A549 (cell line): Measurements from ENCODE around the gene SIRT2. TPM values are rescaled to one million over a fixed set of nuclear protein-coding genes. Genes with fewer than 3 reads are reported as not detected.
A peak's percentile ranks its signal among the peaks of the same experiment; 100 is the strongest.
"Not testable (repeated sequence)": the region's sequence is repeated elsewhere in the genome, so short reads cannot be mapped to it uniquely, and the experiment has no call there.

Source experiments
- ATAC-seq, 2 experiments: fragments of 200-7000 bp in 1 of 2; fragments of >200 bp in 1 of 2; cut with Nextera tagmentation in 1 of 2; cut with Tn5 transposase in 1 of 2; 3 replicates each; pipeline versions ENCODE4 v1.8.0 to v1.9.1; 2018 to 2020; ENCODE audit warnings: mild to moderate bottlenecking in 1 of 2, moderate library complexity in 1 of 2
- CTCF ChIA-PET: fragments of 300-600 bp; sonication (Branson Sonifier 250); formaldehyde crosslinking; extraction: SDS; loops from one replicate; lab custom pipeline; 2021; ENCODE audit warnings: antibody characterized with exemption, inconsistent platforms; lab: Yijun Ruan, JAX
- POLR2A ChIA-PET: fragments of 350-600 bp; formaldehyde crosslinking; extraction: SDS; loops from one replicate; lab custom pipeline; 2021; ENCODE audit warnings: antibody characterized with exemption, inconsistent platforms; lab: Yijun Ruan, JAX
- DNase-seq, 2 experiments: peaks; one replicate each; pipeline versions ENCODE4 v3.0.0 to v3.0.0-alpha.2; 2011 to 2016; ENCODE audit warnings: low read depth in 1 of 2, low spot score in 1 of 2
- FAIRE-seq: peaks from 2 replicates; lab custom pipeline; 2011; peaks lifted over from hg19 to GRCh38; lab: Jason Lieb, UNC
- H3K27ac ChIP-seq, 2 experiments: fragments of >200 bp; sonication (Bioruptor Twin); formaldehyde crosslinking; 3 replicates each; pipeline ENCODE4 v1.5.1; 2016 to 2017
- H3K4me1 ChIP-seq: fragments of >200 bp; sonication (Bioruptor Twin); formaldehyde crosslinking; 3 replicates; pipeline ENCODE4 v1.6.1; 2016
- H3K4me2 ChIP-seq: fragments of >200 bp; sonication (Bioruptor Twin); formaldehyde crosslinking; 3 replicates; pipeline ENCODE4 v1.6.1; 2016
- H3K4me3 ChIP-seq: fragments of >200 bp; sonication (Bioruptor Twin); formaldehyde crosslinking; 3 replicates; pipeline ENCODE4 v1.5.1; 2016
- H3K9me3 ChIP-seq: fragments of >200 bp; sonication (Bioruptor Twin); formaldehyde crosslinking; 3 replicates; pipeline ENCODE4 v1.6.1; 2016
- CEBPB ChIP-seq, 2 experiments: fragments of >200 bp in 1 of 2; sonication (Bioruptor Twin) in 1 of 2; formaldehyde crosslinking in 1 of 2; IDR thresholded peaks; 2 replicates each; pipeline ENCODE4 v1.6.1; 2012 to 2016
- EHMT2 ChIP-seq: fragments of 200-600 bp; sonication (generic); IDR thresholded peaks from 2 replicates; pipeline ENCODE4 v1.6.1; 2016; ENCODE audit warnings: antibody characterized with exemption, low read depth, mild to moderate bottlenecking, moderate library complexity
- FOSB ChIP-seq: fragments of 250-450 bp; sonication (Bioruptor Pico); IDR thresholded peaks from 2 replicates; pipeline ENCODE4 v1.5.0; 2020; ENCODE audit warnings: mild to moderate bottlenecking, moderate library complexity
- HOXA7 ChIP-seq: fragments of 250-450 bp; sonication (Bioruptor Pico); IDR thresholded peaks from 2 replicates; pipeline ENCODE4 v1.5.0; 2020; ENCODE audit warnings: mild to moderate bottlenecking, moderate library complexity
- HOXB13 ChIP-seq: fragments of 250-450 bp; sonication (Bioruptor Pico); IDR thresholded peaks from 2 replicates; pipeline ENCODE4 v1.5.0; 2020; ENCODE audit warnings: low read depth, mild to moderate bottlenecking, moderate library complexity
- HOXB5 ChIP-seq: fragments of 250-450 bp; sonication (Bioruptor Pico); IDR thresholded peaks from 2 replicates; pipeline ENCODE4 v1.5.0; 2020; ENCODE audit warnings: mild to moderate bottlenecking, moderate library complexity
- NR3C1 ChIP-seq: fragments of >200 bp; sonication (Bioruptor Twin); formaldehyde crosslinking; IDR thresholded peaks from 3 replicates; pipeline ENCODE4 v1.6.1; 2017
- RARB ChIP-seq: fragments of 250-450 bp; sonication (Bioruptor Pico); IDR thresholded peaks from 2 replicates; pipeline ENCODE4 v1.8.0; 2021; ENCODE audit warnings: mild to moderate bottlenecking, moderate library complexity
- RFX5 ChIP-seq: fragments of 450-650 bp; IDR thresholded peaks from 2 replicates; pipeline ENCODE4 v1.7.1; 2014; ENCODE audit warnings: antibody characterized with exemption, mild to moderate bottlenecking, moderate library complexity
- TP53 ChIP-seq: fragments of 250-450 bp; sonication (Bioruptor Pico); IDR thresholded peaks from 2 replicates; pipeline ENCODE4 v1.5.0; 2021; ENCODE audit warnings: mild to moderate bottlenecking, moderate library complexity
- ZFP36 ChIP-seq: fragments of 450-650 bp; IDR thresholded peaks from 2 replicates; pipeline ENCODE4 v1.6.1; 2014; ENCODE audit warnings: borderline replicate concordance; ENCODE audit not compliant: partially characterized antibody
- WGBS: methylation state at CpG from one replicate; pipeline ENCODE4 v1.1.6; 2017; ENCODE audit errors: missing lambda C conversion rate; 5-methylcytosine and 5-hydroxymethylcytosine counted together
- polyA plus RNA-seq, 4 experiments: library from polyadenylated mRNA; depleted of rRNA in 3 of 4; stranded (reverse); fragments of >200 nt; fragmentation: RNase III in 1 of 4; extraction: RNeasy Plus Mini Kit Qiagen cat#74134 plus additional on column Dnase treatment in 1 of 4; gene quantifications; 2 replicates in 3 of 4; 3 replicates in 1 of 4; pipeline ENCODE4 v1.2.3, GENCODE V29; 2011 to 2017
- TF ChIP-seq, protein P1 (sequence below): IDR thresholded peaks from 2 replicates; pipeline ENCODE4 v1.6.1; 2012
- TF ChIP-seq, protein P2 (sequence below): fragments of 150-350 bp; IDR thresholded peaks from 2 replicates; pipeline ENCODE4 v1.6.1; 2014; ENCODE audit warnings: low read depth, mild to moderate bottlenecking, low read length
- TF ChIP-seq, protein P3 (sequence below): fragments of 250-450 bp; sonication (Bioruptor Pico); IDR thresholded peaks from 2 replicates; pipeline ENCODE4 v1.5.0; 2021; ENCODE audit warnings: mild to moderate bottlenecking, moderate library complexity, borderline replicate concordance
- TF ChIP-seq, protein P4 (sequence below): fragments of 450-650 bp; IDR thresholded peaks from 2 replicates; pipeline ENCODE4 v1.6.1; 2014; ENCODE audit warnings: antibody characterized with exemption

SIRT2 gene
- polyA plus RNA-seq, 2 of the 4 experiments (the other 2 are of a cell fraction) = 28.6 to 30.4 TPM

DNA sequence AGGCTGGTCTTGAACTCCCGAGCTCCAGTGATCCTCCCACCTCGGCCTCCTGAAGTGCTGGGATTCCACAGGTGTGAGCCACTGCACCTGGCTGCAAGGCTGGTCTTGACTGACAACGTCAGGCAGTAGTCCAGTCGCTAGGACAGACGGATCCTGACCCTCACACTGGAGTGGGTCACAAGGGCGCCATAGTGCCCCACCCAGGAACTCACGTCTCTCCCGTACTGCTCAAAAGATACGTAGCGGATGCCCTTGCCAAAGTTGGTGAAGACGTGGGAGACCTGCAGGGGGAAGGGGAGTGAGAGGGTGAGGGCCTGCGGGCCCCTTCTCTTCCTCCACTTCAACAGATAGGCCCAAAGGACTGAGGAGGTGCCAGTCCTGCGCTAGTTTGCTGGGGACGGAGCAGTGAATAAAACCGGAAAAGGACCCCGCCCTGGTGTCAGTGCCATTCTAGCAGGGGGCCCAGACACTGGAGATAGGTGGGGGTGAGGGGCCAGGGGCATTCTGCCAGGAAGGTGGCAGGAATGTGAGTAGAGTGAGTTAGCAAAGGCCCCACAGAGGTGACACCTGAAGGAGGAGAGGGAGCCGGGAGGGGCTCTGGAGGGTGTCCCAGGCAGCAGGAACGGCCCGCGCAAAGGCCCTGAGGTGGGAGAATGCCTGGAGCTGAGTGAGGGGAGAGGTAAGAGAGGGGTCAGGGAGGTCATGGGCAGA, 43.2 kb upstream of the SIRT2 start:
- Histone ChIP-seq H3K4me2 (no peak overlapping the region), H3K9me3 (no peaks in the 10 kb centered on the region), H3K4me3 (no peak overlapping the region), H3K4me1 (no peaks in the 10 kb centered on the region), H3K27ac (no peak overlapping the region)
- DNase-seq = no peak
- ChIA-PET POLR2A (interaction anchor here (0.9 kb wide), 1 partner anchor 13 kb away, joined by 3 read pairs; no protein-coding TSS in a partner anchor), CTCF (interaction anchor here (0.6 to 5.3 kb wide), 6 partner anchors 9 to 34 kb away, joined by 3 to 43 read pairs (median 21); partner anchors contain the start of genes MRPS12 and SARS2)
- TF ChIP-seq HOXA7 (CRISPR knock-in tag) (0 out of 2 replicates have a peak, but pooled peaks have one; percentile 38), HOXB5 (CRISPR knock-in tag) (no peak)
- FAIRE-seq = no peak
- WGBS = 88% methylated on average over 20 of the region's 20 CpGs
- peak in 1 of 2 experiments; percentile 15; a peak in 3 of 6 replicates for ATAC-seq

DNA sequence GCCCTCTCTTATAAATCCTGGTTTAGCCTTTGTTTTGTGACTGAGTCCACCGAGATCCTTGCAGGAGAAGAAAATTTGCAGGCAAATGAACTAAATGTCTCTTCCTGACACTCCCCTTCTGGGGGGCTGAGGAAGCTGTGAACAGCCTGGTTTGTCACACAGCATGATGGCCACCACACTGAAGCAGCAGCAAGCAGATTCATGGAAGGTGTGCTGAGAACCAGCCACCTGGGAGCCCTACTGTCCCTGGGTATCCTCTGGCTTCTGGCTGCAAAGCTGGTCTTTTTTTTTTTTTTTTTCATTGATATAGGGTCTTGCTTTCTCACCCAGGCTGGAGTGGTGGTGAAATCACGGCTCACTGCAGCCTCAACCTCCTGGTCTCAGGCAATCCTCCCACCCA, 42.6 kb upstream of the SIRT2 start:
- no peak overlapping the region for H3K4me3 ChIP-seq
- H3K27ac ChIP-seq = no peak overlapping the region
- H3K9me3 ChIP-seq = no peaks in the 10 kb centered on the region
- TF ChIP-seq, protein P1, sequence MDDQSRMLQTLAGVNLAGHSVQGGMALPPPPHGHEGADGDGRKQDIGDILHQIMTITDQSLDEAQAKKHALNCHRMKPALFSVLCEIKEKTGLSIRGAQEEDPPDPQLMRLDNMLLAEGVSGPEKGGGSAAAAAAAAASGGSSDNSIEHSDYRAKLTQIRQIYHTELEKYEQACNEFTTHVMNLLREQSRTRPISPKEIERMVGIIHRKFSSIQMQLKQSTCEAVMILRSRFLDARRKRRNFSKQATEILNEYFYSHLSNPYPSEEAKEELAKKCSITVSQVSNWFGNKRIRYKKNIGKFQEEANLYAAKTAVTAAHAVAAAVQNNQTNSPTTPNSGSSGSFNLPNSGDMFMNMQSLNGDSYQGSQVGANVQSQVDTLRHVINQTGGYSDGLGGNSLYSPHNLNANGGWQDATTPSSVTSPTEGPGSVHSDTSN = peak; percentile 27; the same call in 1 of the 2 replicates
- TF ChIP-seq CEBPB (IDR thresholded peaks at IDR 0.05) = no peak
- DNase-seq = no peak
- CTCF ChIA-PET = interaction anchor here (0.6 to 5.3 kb wide), 7 partner anchors 9 to 1582 kb away, joined by 3 to 43 read pairs (median 4); partner anchors contain the start of genes MRPS12 and SARS2
- ATAC-seq = peak in 1 of 2 experiments; percentile 4; a peak in 2 of 6 replicates
- POLR2A ChIA-PET = interaction anchor here (0.9 kb wide), 1 partner anchor 12 kb away, joined by 3 read pairs; no protein-coding TSS in a partner anchor
- peak; percentile 74 for FAIRE-seq
- H3K4me1 ChIP-seq = no peaks in the 10 kb centered on the region
- WGBS = 81% methylated on average over 2 of the region's 2 CpGs
- H3K4me2 ChIP-seq = no peak overlapping the region

DNA sequence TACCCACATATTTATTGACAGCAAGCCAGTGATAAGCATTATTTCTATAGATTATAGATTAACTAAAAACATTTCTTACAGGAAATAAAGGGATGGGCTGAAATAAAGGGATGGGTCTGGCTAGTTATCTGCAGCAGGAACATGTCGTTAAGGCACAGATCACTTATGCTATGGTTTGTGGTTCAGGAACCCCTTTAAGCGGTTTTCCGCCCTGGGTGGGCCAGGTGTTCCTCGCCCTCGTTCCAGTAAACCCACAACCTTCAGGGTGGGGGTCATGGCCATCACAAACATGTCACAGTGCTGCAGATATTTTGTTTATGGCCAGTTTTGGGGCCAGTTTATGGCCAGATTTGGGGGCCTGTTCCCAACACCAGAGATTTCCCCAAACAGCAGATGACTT, 42.0 kb upstream of the SIRT2 start:
- POLR2A ChIA-PET, H3K4me2 ChIP-seq, H3K4me1 ChIP-seq, DNase-seq, FAIRE-seq, H3K9me3 ChIP-seq, ATAC-seq, H3K27ac ChIP-seq, H3K4me3 ChIP-seq: not testable (repeated sequence)
- CTCF ChIA-PET = interaction anchor here (0.6 to 5.3 kb wide), 9 partner anchors 8 to 1582 kb away, joined by 3 to 43 read pairs (median 4); partner anchors contain the start of genes FAM98C, MRPS12 and SARS2
- WGBS = 90% methylated on average over 5 of the region's 5 CpGs

DNA sequence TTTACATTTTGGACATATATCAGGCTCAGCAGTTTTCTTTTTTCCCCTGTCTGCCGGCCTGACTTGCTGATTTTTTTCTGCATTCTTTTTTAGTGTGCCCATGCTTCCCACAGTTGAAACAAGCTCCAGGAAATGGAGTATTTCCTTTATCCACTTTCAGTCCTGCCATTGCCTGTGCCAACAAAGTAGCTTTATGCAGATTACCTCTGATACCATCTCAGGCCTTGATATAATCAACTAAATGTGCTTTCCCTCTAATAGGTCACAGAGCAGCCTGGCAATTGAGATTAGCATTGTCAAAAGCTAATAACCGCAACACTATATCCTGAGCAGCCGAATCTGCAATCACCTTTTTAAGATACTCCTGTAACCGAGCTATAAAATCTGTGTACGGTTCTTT, 40.5 kb upstream of the SIRT2 start:
- CTCF ChIA-PET = interaction anchor here (1.2 to 5.3 kb wide), 7 partner anchors 9 to 537 kb away, joined by 4 to 43 read pairs (median 6); partner anchors contain the start of genes FAM98C, MRPS12 and SARS2
- Histone ChIP-seq H3K4me1 (no peaks in the 10 kb centered on the region), H3K4me3 (no peak overlapping the region), H3K4me2 (no peak overlapping the region), H3K27ac (no peak overlapping the region), H3K9me3 (no peaks in the 10 kb centered on the region)
- no peak for ATAC-seq
- DNase-seq = no peak
- no peak for TF ChIP-seq TP53 (CRISPR knock-in tag)
- TF ChIP-seq, protein P2, sequence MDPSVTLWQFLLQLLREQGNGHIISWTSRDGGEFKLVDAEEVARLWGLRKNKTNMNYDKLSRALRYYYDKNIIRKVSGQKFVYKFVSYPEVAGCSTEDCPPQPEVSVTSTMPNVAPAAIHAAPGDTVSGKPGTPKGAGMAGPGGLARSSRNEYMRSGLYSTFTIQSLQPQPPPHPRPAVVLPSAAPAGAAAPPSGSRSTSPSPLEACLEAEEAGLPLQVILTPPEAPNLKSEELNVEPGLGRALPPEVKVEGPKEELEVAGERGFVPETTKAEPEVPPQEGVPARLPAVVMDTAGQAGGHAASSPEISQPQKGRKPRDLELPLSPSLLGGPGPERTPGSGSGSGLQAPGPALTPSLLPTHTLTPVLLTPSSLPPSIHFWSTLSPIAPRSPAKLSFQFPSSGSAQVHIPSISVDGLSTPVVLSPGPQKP = no peak
- no peak for TF ChIP-seq FOSB
- no peak for TF ChIP-seq NR3C1
- TF ChIP-seq RARB (CRISPR knock-in tag) = no peak
- no peak for TF ChIP-seq EHMT2
- TF ChIP-seq, protein P3, sequence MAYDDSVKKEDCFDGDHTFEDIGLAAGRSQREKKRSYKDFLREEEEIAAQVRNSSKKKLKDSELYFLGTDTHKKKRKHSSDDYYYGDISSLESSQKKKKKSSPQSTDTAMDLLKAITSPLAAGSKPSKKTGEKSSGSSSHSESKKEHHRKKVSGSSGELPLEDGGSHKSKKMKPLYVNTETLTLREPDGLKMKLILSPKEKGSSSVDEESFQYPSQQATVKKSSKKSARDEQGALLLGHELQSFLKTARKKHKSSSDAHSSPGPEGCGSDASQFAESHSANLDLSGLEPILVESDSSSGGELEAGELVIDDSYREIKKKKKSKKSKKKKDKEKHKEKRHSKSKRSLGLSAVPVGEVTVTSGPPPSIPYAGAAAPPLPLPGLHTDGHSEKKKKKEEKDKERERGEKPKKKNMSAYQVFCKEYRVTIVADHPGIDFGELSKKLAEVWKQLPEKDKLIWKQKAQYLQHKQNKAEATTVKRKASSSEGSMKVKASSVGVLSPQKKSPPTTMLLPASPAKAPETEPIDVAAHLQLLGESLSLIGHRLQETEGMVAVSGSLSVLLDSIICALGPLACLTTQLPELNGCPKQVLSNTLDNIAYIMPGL = no peak
- TF ChIP-seq ZFP36 = no peak
- TF ChIP-seq HOXB13 = no peak
- TF ChIP-seq HOXA7 (CRISPR knock-in tag) = no peak
- TF ChIP-seq RFX5 = no peak
- TF ChIP-seq, protein P4, sequence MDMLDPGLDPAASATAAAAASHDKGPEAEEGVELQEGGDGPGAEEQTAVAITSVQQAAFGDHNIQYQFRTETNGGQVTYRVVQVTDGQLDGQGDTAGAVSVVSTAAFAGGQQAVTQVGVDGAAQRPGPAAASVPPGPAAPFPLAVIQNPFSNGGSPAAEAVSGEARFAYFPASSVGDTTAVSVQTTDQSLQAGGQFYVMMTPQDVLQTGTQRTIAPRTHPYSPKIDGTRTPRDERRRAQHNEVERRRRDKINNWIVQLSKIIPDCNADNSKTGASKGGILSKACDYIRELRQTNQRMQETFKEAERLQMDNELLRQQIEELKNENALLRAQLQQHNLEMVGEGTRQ = no peak
- WGBS = 93% methylated on average over 5 of the region's 5 CpGs
- FAIRE-seq = no peak
- POLR2A ChIA-PET = interaction anchor here (2.4 kb wide), 1 partner anchor 9 kb away, joined by 10 read pairs; the partner anchor contains the start of genes MRPS12 and SARS2
